Activated B cell treated with CpG ODN at 0.5 μM for 24 hours (primary cell): ENCODE measurements around the gene CES2. TPM values are rescaled to one million over a fixed set of nuclear protein-coding genes. Genes with fewer than 3 reads are reported as not detected.

Experiments
- ATAC-seq: fragments of 200-7000 bp; cut with Tn5 transposase; one replicate; pipeline ENCODE4 v1.10.0; 2021; ENCODE audit warnings: low read depth, mild to moderate bottlenecking, moderate library complexity
- CTCF ChIA-PET: fragments of 350-600 bp; sonication (Branson Sonifier 250); formaldehyde crosslinking; loops from one replicate; lab custom pipeline; 2021; ENCODE audit warnings: antibody characterized with exemption; lab: Charles Lee
- POLR2A ChIA-PET: fragments of 350-600 bp; sonication (Branson Sonifier 250); formaldehyde crosslinking; loops from one replicate; lab custom pipeline; 2021; ENCODE audit warnings: antibody characterized with exemption; lab: Charles Lee
- DNase-seq: peaks from one replicate; pipeline ENCODE4 v3.0.0; 2022
- H3K27ac Mint-ChIP-seq: one replicate; pipeline ENCODE4 v1.8.0; 2020; ENCODE audit warnings: mixed read lengths
- H3K27me3 Mint-ChIP-seq: one replicate; pipeline ENCODE4 v1.8.0; 2021; ENCODE audit warnings: mixed read lengths
- H3K36me3 Mint-ChIP-seq: one replicate; pipeline ENCODE4 v1.8.0; 2021; ENCODE audit warnings: low read depth, mixed read lengths
- H3K4me1 Mint-ChIP-seq: one replicate; pipeline ENCODE4 v1.8.0; 2021; ENCODE audit warnings: mixed read lengths
- H3K4me3 Mint-ChIP-seq: one replicate; pipeline ENCODE4 v1.8.0; 2020; ENCODE audit warnings: mild to moderate bottlenecking, mixed read lengths
- H3K9me3 Mint-ChIP-seq: one replicate; pipeline ENCODE4 v1.8.0; 2020; ENCODE audit warnings: mixed read lengths
- CTCF ChIP-seq: fragments of 200-600 bp; IDR thresholded peaks from one replicate; pipeline ENCODE4 v1.8.0; 2022; ENCODE audit warnings: antibody characterized with exemption, mild to moderate bottlenecking
- intact Hi-C: fragments of 100-400 bp; cut with micrococcal nuclease; formaldehyde crosslinking; loops from one replicate; pipeline ENCODE4 v1.15.1; 2024
- total RNA-seq: library from RNA; stranded (reverse); gene quantifications from 2 replicates; pipeline ENCODE4 v1.2.3, GENCODE V29; 2022

CES2 gene
- total RNA-seq, 1 donor from 2014 or later, result 34.7 TPM

GRCh38 chr16:66910175-66910940 lies 25.0 kb upstream of the CES2 start:
- no peak overlapping the region for H3K4me3 Mint-ChIP-seq
- no peaks in the 10 kb centered on the region for H3K36me3 Mint-ChIP-seq
- ChIA-PET POLR2A (interaction anchor here (0.5 kb wide), 1 partner anchor 1376 kb away, joined by 5 read pairs; no protein-coding TSS in a partner anchor), CTCF (no interaction called here)
- DNase-seq, result no peak
- no peak for TF ChIP-seq CTCF
- H3K9me3 Mint-ChIP-seq, result no peaks in the 10 kb centered on the region
- no peaks in the 10 kb centered on the region for H3K4me1 Mint-ChIP-seq
- intact Hi-C loops, result no loop called here
- no peak for ATAC-seq
- no peak overlapping the region for H3K27ac Mint-ChIP-seq
- H3K27me3 Mint-ChIP-seq, result peaks cover 5% of the 10 kb centered on the region

DNA sequence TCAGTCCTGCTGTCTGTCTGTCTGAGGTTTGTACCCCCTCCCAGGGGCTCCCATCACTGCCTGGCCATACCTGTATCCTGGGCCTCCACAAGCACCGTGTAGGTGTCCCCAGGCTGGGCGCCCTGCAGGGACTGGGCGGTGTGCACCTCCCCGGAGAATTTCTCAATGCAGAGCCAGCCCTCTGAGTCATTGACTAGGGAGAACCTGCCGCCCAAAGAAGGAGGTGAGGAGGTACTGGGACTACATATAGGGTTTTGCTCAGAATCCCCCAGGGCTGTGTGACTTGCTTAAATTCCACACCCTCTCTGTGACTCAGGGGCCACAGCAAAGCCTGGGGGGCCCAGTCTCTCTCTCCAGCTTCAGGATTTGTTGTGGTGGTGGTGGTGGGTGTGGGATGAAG lies 24.2 kb upstream of the CES2 start:
- DNase-seq (no peak), ATAC-seq (no peak)
- Mint-ChIP-seq H3K27ac (no peak overlapping the region), H3K4me1 (no peaks in the 10 kb centered on the region), H3K4me3 (no peak overlapping the region), H3K27me3 (peaks cover 7% of the 10 kb centered on the region), H3K36me3 (no peaks in the 10 kb centered on the region), H3K9me3 (no peaks in the 10 kb centered on the region)
- ChIA-PET CTCF (no interaction called here), POLR2A (no interaction called here)
- TF ChIP-seq CTCF, result no peak
- intact Hi-C loops, result no loop called here

- POLR2A ChIA-PET, result no interaction called here
Measured at GRCh38 chr16:66911801-66912200, 23.5 kb upstream of the CES2 start.

DNA sequence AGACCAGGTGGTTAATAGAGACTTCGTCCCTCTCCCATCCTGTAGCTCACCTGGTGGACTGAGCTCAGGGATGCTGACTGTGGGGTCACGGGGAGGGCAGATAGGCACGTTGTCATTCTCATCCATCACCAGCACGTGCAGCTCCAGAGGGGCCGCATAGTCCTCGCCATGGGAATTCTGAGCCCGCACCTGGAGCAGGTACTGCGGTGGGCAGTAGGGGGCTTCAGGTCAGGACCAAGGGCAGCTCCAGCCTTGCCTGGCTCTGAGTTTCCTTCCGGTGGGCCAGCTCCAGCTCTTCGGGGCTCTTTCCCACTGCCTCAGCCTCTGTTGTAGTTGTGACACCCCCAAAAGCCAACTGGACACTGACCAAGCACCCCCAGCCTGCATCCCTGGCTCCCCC lies 22.2 kb upstream of the CES2 start:
- H3K27me3 Mint-ChIP-seq, result peaks cover 7% of the 10 kb centered on the region
- H3K9me3 Mint-ChIP-seq, result no peaks in the 10 kb centered on the region
- ChIA-PET POLR2A (no interaction called here), CTCF (no interaction called here)
- DNase-seq, result no peak
- no peak for TF ChIP-seq CTCF
- H3K4me1 Mint-ChIP-seq, result no peaks in the 10 kb centered on the region
- no peak for ATAC-seq
- H3K4me3 Mint-ChIP-seq, result no peak overlapping the region
- H3K27ac Mint-ChIP-seq, result no peak overlapping the region
- H3K36me3 Mint-ChIP-seq, result no peaks in the 10 kb centered on the region
- intact Hi-C loops, result no loop called here

More at GRCh38 chr16:66911801-66912200, 23.5 kb upstream of the CES2 start:
- Mint-ChIP-seq H3K4me3 (no peak overlapping the region), H3K36me3 (no peaks in the 10 kb centered on the region), H3K4me1 (no peaks in the 10 kb centered on the region), H3K9me3 (no peaks in the 10 kb centered on the region), H3K27ac (no peak overlapping the region), H3K27me3 (peaks cover 7% of the 10 kb centered on the region)
- no peak for TF ChIP-seq CTCF
- intact Hi-C loops, result no loop called here
- CTCF ChIA-PET, result no interaction called here
- ATAC-seq, result no peak
- no peak for DNase-seq

- intact Hi-C loops, result no loop called here
- DNase-seq (no peak), ATAC-seq (no peak)
- Mint-ChIP-seq H3K4me3 (no peak overlapping the region), H3K27ac (no peak overlapping the region), H3K36me3 (no peaks in the 10 kb centered on the region), H3K9me3 (no peaks in the 10 kb centered on the region), H3K27me3 (peaks cover 3% of the 10 kb centered on the region), H3K4me1 (no peaks in the 10 kb centered on the region)
- ChIA-PET POLR2A (no interaction called here), CTCF (no interaction called here)
- TF ChIP-seq CTCF, result no peak
Measured at GRCh38 chr16:66913711-66914110, 21.6 kb upstream of the CES2 start.
